CD1c-positive myeloid dendritic cell (primary cell): Measurements from ENCODE around the gene PWP2.
"Not testable (repeated sequence)": the region's sequence is repeated elsewhere in the genome, so short reads cannot be mapped to it uniquely, and the experiment has no call there.

Experiments used
- DNase-seq: peaks from one replicate; pipeline ENCODE4 v3.0.0-alpha.2; 2016; ENCODE audit errors: extremely low spot score

PWP2 gene

GRCh38 chr21:44107026-44107501 lies at the start of gene PWP2:
TSS of gene PWP2 (plus strand) at chr21:44107399. CDS start at chr21:44107417, 18 bp downstream.
- DNase-seq = not testable (repeated sequence)

GRCh38 chr21:44057960-44058651 lies 49.1 kb upstream of the PWP2 start:
- DNase-seq = no peak

DNA sequence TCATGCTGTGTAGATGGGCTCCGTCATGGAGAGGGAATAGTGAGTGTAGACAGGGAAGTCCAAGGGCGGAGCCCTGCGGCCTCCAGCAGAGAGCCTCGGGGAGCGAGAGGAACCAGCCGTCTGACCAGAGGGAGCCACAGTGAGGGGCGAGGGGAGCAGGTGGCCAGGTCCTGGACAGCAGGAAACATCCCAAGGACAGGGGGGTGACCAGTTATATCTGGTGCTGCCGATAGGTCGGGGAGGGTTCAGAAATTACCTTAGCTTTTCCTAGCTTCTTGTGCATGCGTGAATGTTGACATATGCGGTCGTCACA lies 48.6 kb upstream of the PWP2 start:
- DNase-seq = no peak

- no peak for DNase-seq
Measured at GRCh38 chr21:44058981-44059380, 48.2 kb upstream of the PWP2 start.

DNA sequence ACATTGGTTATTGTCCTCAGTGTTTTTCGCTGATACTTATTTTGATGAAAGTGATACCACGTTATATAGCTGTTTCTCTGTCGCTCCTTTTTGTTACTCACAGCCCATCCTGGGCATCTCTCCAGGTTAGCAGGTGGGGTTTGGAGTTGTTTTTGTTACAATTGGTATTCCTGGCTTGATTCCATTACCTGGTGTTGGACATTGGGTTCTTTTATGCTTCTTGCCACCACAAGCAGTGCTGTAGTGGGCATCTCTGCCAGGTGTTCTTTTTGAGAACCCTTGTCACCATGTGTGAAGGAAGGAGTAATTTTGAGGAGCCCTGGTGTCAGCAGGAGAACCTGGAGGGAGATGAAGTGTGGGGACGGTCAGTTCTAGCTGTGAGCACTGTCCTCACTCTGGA lies 47.5 kb upstream of the PWP2 start:
- no peak for DNase-seq

GRCh38 chr21:44062380-44062779 lies 44.8 kb upstream of the PWP2 start:
- no peak for DNase-seq

- no peak for DNase-seq
Measured at GRCh38 chr21:44063151-44063912, 43.9 kb upstream of the PWP2 start.

GRCh38 chr21:44064852-44065403 lies 42.3 kb upstream of the PWP2 start:
- no peak for DNase-seq

GRCh38 chr21:44065428-44065827 lies 41.8 kb upstream of the PWP2 start:
- DNase-seq = peak; percentile 69

DNA sequence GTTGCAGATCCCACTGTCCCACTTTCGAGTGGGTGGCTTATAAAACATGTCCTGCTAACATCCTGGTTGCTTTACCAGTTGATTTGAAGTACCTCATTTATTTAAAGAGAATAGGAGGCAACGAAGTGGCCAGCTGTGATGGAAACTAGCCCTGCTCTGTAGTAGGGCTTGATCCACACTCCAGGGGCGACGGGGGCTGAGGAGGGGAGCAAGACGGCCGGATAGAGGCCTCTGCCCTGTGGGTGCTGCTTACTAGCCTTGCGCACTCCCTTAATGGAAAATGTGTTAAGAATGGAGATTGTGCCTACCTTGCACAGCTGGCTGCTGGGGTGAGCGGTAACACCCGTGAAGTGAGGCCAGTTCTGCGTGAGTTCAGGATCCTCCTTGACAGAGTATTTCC lies 41.1 kb upstream of the PWP2 start:
- no peak for DNase-seq

GRCh38 chr21:44067011-44067839 lies 40.0 kb upstream of the PWP2 start:
- no peak for DNase-seq

GRCh38 chr21:44070391-44070790 lies 36.8 kb upstream of the PWP2 start:
- DNase-seq = no peak

- no peak for DNase-seq
Measured at GRCh38 chr21:44071359-44072104, 35.7 kb upstream of the PWP2 start.

GRCh38 chr21:44072111-44072510 lies 35.1 kb upstream of the PWP2 start:
- DNase-seq = no peak

DNA sequence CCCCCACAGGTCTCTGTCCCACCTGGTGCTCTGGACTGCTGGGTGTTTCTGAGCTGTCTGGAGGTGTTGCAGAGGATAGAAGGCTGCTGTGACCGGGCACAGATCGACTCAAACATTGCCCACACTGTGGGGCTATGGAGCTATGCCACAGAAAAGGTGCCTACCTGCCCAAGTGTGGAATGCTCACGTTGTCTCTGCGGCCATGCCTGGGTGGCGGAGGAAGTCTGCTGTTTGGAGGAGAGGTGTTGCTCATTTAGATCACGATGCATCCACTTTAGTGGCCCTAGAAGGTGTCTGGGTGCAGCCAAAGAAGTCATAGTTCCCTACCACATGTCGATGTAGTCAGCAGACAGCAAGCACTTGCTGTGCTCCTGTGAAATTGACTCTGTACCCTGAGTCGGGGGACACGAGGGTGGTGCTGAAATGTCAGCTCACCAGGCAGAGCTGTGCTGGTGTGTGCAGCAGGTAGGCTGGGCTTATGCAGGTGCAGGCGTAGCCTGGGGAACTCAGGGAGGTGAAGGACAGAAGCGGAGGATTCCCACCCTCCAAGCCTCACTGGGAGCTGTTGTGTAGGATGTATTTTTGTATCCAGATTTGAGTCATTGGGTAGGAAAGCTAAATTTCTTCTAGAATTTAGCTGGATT lies 32.8 kb upstream of the PWP2 start:
- DNase-seq = no peak

GRCh38 chr21:44076316-44076715 lies 30.9 kb upstream of the PWP2 start:
- no peak for DNase-seq

GRCh38 chr21:44078411-44078981 lies 28.7 kb upstream of the PWP2 start:
- no peak for DNase-seq

GRCh38 chr21:44079446-44079845 lies 27.8 kb upstream of the PWP2 start:
- no peak for DNase-seq

DNA sequence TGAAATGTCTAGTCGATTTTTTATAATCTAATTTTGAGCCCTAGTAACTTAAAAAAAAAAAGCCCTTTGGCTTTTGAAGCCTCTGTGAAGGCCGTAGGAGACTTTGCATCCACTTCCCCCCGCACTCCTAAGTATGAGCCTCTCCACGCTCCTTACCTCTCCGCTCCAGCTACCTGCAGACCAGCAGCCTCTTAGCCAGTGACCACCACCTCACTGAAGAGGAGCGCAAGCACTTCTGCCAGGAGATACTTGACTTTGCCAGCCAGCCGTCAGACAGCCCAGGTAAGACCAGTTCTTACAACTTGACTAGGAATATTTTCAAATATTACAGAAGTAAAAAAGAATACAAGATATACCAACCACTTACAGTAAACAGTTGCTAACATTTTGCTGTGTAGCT lies 27.4 kb upstream of the PWP2 start:
- DNase-seq = no peak

GRCh38 chr21:44082648-44083440 lies 24.4 kb upstream of the PWP2 start:
- no peak for DNase-seq
